Posterior vena cava (tissue), 2 donors: ENCODE results near the gene CERS2. TPM values are rescaled to one million over a fixed set of nuclear protein-coding genes. Genes with fewer than 3 reads are reported as not detected.

Experiments
- DNase-seq: peaks from one replicate; pipeline ENCODE4 v3.0.0-alpha.2; 2020; ENCODE audit warnings: low spot score
- intact Hi-C, 2 donors: fragments of 100-400 bp; cut with DNase I; formaldehyde crosslinking; loops; one replicate each; pipeline versions ENCODE4 v1.14.1 to v1.14.2; 2022 to 2023
- total RNA-seq, 2 donors: library from RNA; stranded (reverse); fragmentation: NEBNext Ultra II Directional; extraction: Animal tissue kit (Norgen Biotek cat#: 25700); gene quantifications; one replicate each; pipeline ENCODE4 v1.2.1, GENCODE V29; 2021
- donor health status: DM: yes; HTN: yes; CAD: no.
- donor health status: DM: yes; HTN: yes; CAD: no.

The CERS2 gene
- total RNA-seq, 2 donors from 2014 or later = 112 to 133 TPM

- intact Hi-C loops = no loop called here
These were observed 627 bp downstream of the CERS2 start for GRCh38 chr1:150973836-150974579.

DNA sequence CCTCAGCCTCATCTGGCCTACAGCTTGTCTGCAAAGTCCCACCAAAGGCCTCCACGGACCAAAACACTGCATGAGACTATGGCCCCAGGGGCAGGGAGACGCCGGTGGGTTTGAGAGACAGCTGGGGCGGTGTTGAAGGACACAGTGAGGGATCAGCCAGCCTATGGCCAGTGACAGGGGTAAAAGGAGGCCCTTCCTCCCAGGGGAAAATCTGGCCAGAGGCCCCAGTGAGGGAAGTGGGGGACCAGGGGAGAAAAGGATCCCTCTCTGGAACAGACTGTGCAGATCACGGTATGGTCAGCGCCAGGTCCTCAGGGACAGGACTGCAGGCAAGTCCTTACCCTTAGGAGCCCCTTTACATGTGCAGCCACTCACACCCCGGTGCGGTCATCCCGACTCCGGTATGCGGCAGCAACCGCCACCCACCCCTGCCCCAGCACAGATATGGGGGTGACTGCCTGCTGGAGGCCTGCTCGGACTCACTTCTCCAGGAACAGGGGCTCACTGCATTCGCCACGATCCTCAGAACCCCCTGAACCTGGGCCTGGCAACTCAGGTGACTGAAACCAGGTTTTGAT is 1.3 kb downstream of the CERS2 start:
- no peak for DNase-seq
- intact Hi-C loops = no loop called here

More at GRCh38 chr1:150973836-150974579, 627 bp downstream of the CERS2 start:
- no peak for DNase-seq

GRCh38 chr1:150972417-150972940 is 2.2 kb downstream of the CERS2 start:
- intact Hi-C loops = no loop called here
- no peak for DNase-seq

- intact Hi-C loops = no loop called here
- DNase-seq = no peak
These were observed 2.8 kb downstream of the CERS2 start for GRCh38 chr1:150971583-150972416.

DNA sequence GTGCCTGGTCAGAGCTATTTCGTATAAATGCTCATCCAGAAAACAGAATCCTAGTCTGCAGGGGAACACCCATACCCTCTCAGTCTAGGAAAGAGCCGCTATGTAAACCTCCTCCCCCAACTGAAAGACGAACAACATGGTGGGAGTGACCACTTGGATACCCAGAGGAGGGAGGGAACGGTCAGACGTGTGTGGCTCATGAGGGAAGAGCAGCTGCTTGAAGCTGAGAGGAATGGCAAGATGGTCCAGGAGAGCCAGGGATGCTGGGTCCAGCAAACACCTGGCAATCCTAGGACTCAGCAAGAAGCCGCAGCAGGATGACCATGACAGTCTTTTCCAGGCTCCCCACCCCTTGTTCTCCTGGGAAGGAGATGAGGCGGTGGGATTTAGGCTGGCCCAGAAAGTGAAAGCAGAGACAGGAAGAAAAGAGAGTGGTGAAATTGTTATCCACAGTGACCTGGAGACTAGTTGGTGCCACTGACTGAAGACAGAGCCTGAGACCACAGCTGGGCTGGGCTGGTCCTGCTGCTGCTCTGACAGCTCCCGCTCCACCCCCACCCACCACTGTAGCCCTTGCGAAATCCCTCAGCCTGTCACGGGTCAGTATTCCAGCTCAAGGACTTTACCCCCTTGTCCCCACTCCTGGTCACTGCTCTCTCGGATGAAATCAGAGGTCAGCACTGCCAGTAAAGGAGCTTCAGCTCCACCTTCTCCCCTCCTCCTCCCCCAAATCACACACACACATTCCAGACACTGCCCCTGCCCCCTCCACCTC is 3.6 kb downstream of the CERS2 start:
- DNase-seq = peak; percentile 91
- intact Hi-C loops = no loop called here

DNA sequence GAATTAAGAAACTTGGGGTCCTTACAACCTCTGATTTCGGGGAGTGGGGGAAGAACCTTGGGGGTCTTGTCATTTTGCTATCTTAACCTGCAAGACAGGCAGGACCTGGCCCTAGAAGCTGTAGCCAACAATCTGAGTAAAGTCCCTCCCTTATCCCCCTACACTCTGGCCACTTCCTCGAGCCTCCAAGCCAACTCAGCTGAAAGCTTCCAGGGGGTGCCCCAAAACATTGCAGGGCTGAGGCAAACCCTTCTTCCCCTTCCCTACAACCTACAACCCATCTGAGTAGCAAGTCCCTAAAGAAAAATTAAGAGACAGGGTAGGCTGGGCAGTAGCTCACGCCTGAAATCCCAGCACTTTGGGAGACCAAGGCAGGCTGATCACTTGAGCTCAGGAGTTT is 5.0 kb downstream of the CERS2 start:
- intact Hi-C loops = no loop called here
- DNase-seq = no peak

DNA sequence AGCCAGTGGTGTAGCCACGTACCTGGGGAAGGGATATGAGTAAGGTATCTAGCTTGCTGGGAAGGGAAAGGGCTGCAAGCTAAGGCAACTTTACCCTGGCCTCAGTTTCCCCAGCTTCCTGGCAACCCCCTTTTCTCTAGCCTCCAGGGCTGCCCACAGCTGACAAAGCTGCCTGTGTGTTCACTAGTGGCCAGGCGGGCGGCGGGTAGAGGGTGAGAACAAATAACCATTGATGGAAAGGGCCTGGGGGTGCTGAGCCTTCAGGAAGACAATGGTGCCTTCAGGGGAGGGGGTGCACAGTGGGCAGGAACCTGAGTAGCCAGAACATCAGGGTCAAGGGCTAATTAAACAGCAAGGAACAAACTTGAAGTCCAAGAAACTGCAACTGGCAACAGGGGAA is 6.1 kb downstream of the CERS2 start:
- DNase-seq = peak; percentile 63

DNA sequence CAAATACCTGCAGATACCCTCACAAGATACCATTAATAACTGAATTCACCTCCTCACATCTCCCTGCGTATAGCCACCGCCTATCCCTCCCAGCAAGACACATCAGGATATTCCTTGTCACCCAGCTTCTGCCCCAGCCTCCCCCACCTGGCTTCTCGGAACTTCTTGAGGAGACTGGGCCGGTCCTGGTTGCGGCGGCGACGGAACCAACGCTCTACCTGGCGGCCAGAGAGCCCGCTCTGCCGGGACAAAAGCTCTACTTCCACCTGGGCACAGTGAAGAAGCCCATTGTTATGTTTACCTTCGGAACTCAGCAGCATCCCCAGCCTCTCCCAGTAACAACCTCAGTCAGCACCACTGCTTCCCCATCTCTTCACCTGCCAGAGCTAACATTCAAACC is 6.7 kb downstream of the CERS2 start:
- intact Hi-C loops = no loop called here
- peak; percentile 50 for DNase-seq

More for the DNA sequence above, 6.1 kb downstream of the CERS2 start:
- intact Hi-C loops = no loop called here

GRCh38 chr1:150966011-150966410 is 8.6 kb downstream of the CERS2 start:
- intact Hi-C loops = no loop called here
- peak; percentile 53 for DNase-seq

DNA sequence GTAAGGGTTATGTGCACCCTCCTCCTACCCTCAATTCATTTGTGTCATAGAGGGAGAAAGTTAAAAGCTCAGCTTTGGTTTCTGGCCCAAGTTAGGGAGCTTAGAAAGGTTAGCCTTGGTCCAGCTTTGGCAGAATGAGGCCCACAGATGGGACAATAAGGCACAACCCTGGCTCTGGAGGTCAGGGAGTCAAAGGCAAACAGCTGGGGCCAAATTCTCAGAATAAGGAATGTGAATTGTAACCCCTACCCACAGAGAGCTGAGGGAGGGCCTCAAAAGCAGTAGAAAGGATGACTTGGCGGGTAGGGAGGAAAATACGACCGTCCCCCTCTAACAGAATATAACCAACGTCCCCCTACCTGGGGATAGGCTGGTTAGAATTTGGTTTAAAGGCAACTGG is 9.0 kb downstream of the CERS2 start:
- peak; percentile 1 for DNase-seq
- intact Hi-C loops = no loop called here

DNA sequence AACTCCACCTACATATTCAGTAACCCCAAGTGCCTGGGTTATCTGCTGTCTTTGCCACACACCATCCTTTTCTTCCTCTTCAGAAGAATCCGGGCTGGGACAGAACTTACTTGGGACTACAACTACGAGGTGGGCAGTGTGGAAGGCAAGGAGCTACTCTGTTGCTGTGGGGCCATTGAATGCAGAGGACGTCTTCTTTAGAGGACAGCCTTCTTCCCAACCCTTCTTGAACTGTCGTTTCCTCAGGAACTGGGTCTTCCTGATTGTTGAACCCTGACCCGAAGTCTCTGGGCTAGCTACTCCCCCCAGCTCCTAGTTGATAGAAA is 10.5 kb downstream of the CERS2 start:
- peak; percentile 11 for DNase-seq
- intact Hi-C loops = no loop called here

GRCh38 chr1:150963321-150964163 is 11.1 kb downstream of the CERS2 start:
- intact Hi-C loops = no loop called here
- DNase-seq = peak; percentile 8

DNA sequence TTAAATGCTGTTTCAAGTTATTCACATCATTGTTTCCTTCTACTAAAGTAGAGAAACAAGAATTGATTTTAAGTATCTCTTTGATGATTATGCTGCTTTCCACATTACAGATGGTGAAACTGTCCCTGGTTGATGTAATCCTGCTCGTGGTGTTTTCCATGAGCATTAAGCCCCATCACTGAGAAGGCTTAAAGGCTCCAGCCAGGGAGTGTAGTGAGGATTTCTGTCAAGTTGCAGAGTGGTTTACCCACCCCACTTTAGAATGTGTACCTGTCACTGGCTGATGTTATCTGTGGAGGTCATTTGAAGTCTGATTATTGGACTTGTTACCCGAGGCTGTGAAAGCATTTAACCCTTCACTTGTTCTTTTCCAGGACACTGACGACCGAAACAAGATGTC is 12.9 kb downstream of the CERS2 start:
- DNase-seq = no peak
- intact Hi-C loops = loop anchor here in 1 of 2 donors (1.0 kb wide), 1 partner anchor 38 kb away; no protein-coding TSS in a partner anchor

- intact Hi-C loops = no loop called here
- peak; percentile 34 for DNase-seq
These were observed 14.0 kb downstream of the CERS2 start for GRCh38 chr1:150960646-150961045.

GRCh38 chr1:150957666-150958065 is 17.0 kb downstream of the CERS2 start:
- DNase-seq = no peak
- intact Hi-C loops = no loop called here

- DNase-seq = no peak
- intact Hi-C loops = no loop called here
These were observed 19.4 kb downstream of the CERS2 start for GRCh38 chr1:150955280-150955679.

- intact Hi-C loops = no loop called here
- no peak for DNase-seq
These were observed 19.9 kb downstream of the CERS2 start for GRCh38 chr1:150954708-150955107.

DNA sequence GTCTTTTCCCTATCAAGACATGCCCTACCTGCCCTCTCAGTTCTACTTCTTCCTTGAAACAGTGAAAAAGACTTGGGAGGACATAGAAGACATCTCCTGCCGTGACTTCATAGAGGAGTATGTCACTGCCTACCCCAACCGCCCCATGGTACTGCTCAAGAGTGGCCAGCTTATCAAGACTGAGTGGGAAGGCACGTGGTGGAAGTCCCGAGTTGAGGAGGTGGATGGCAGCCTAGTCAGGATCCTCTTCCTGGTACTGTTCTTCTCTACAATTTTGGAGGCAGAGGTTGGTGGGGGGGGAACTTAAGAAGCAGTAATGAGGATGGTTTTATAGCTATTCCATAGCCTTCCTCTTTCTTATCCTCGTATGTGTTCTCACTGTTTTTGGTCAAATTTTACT is 29.8 kb downstream of the CERS2 start:
- peak; percentile 11 for DNase-seq
- intact Hi-C loops = no loop called here

DNA sequence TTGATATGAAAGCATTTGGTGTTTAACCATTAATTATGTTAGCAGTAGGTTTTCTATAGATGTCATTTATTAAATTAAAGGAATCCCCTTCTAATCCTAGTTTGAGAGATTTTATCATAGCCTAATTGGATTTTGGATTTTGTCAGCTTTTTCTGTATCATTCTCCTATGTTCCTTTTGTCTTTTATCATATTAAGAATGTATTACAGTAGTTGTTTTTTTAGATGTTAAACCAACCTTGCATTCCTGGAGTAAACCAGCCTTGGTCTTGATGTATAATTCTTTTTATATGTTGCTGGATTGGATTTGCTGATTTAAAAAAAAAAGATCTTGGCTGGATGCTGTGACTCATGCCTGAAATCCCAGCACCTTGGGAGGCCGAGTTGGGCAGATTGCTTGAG is 42.9 kb downstream of the CERS2 start:
- intact Hi-C loops = no loop called here
- DNase-seq = no peak
